BLaER1 (cell line): ENCODE measurements around the gene SLC25A42.
"Not testable (repeated sequence)": the region's sequence is repeated elsewhere in the genome, so short reads cannot be mapped to it uniquely, and the experiment has no call there.

ENCODE experiments used
- H3K27ac ChIP-seq: shearing (Covaris generic); formaldehyde crosslinking; 2 replicates; pipeline ENCODE4 v1.8.1; 2022
- H3K27me3 ChIP-seq: shearing (Covaris generic); formaldehyde crosslinking; 2 replicates; pipeline ENCODE4 v1.8.1; 2022
- H3K36me3 ChIP-seq: shearing (Covaris generic); formaldehyde crosslinking; 2 replicates; pipeline ENCODE4 v1.8.1; 2022
- H3K4me1 ChIP-seq: shearing (Covaris generic); formaldehyde crosslinking; 2 replicates; pipeline ENCODE4 v1.8.1; 2022
- H3K4me2 ChIP-seq: shearing (Covaris generic); formaldehyde crosslinking; 2 replicates; pipeline ENCODE4 v1.8.1; 2022
- H3K4me3 ChIP-seq: shearing (Covaris generic); formaldehyde crosslinking; 2 replicates; pipeline ENCODE4 v1.8.1; 2022
- H3K9ac ChIP-seq: shearing (Covaris generic); formaldehyde crosslinking; 2 replicates; pipeline ENCODE4 v1.8.1; 2022
- H3K9me3 ChIP-seq: shearing (Covaris generic); formaldehyde crosslinking; 2 replicates; pipeline ENCODE4 v1.8.1; 2022
- H4K20me1 ChIP-seq: shearing (Covaris generic); formaldehyde crosslinking; 2 replicates; pipeline ENCODE4 v1.8.1; 2022
- Cebpa-rat ChIP-seq: shearing (Covaris generic); IDR thresholded peaks from 2 replicates; pipeline ENCODE4 v1.8.1; 2022

Gene SLC25A42

GRCh38 chr19:19063183-19064097, at the start of gene SLC25A42:
Gene SLC25A42, plus strand, starts transcription at chr19:19063994. Its CDS starts 32,131 bp downstream, at chr19:19096125.
- Histone ChIP-seq H3K9me3 (no peaks in the 10 kb centered on the region), H3K27me3 (no peaks in the 10 kb centered on the region), H3K4me2 (peak within 1 kb of the TSS; percentile 97), H3K4me1 (peaks cover 53% of the 10 kb centered on the region), H3K36me3 (peaks cover 40% of the 10 kb centered on the region), H4K20me1 (no peaks in the 10 kb centered on the region), H3K27ac (peak within 1 kb of the TSS; percentile 76), H3K4me3 (peak within 1 kb of the TSS; percentile 81), H3K9ac (peak within 1 kb of the TSS; percentile 80)
- TF ChIP-seq Cebpa-rat = no peak

GRCh38 chr19:19021115-19021514, 42.7 kb upstream of the SLC25A42 start:
- Histone ChIP-seq H3K9ac (no peak overlapping the region), H3K27ac (no peak overlapping the region), H3K36me3 (peaks cover 94% of the 10 kb centered on the region), H3K4me3 (no peak overlapping the region), H4K20me1 (peaks cover 100% of the 10 kb centered on the region), H3K9me3 (no peaks in the 10 kb centered on the region), H3K4me2 (no peak overlapping the region), H3K4me1 (peaks cover 13% of the 10 kb centered on the region), H3K27me3 (no peaks in the 10 kb centered on the region)
- TF ChIP-seq Cebpa-rat = no peak

- Histone ChIP-seq H3K27me3 (no peaks in the 10 kb centered on the region), H3K9ac (0 out of 2 replicates have a peak overlapping the region, but pooled peaks have one; percentile 12), H3K9me3 (no peaks in the 10 kb centered on the region), H3K4me1 (peaks cover 13% of the 10 kb centered on the region), H3K4me2 (no peak overlapping the region), H3K4me3 (no peak overlapping the region), H3K36me3 (peaks cover 94% of the 10 kb centered on the region), H3K27ac (no peak overlapping the region), H4K20me1 (peaks cover 100% of the 10 kb centered on the region)
- no peak for TF ChIP-seq Cebpa-rat
Measured at GRCh38 chr19:19022380-19022961, 41.3 kb upstream of the SLC25A42 start.

- H3K27me3 ChIP-seq, H3K4me3 ChIP-seq, H3K27ac ChIP-seq, H3K9me3 ChIP-seq: not testable (repeated sequence)
- peaks cover 13% of the 10 kb centered on the region for H3K4me1 ChIP-seq
- H3K36me3 ChIP-seq = peaks cover 94% of the 10 kb centered on the region
- peak overlapping the region; percentile 12 for H3K9ac ChIP-seq
- H3K4me2 ChIP-seq = peak overlapping the region; percentile 6; the same call in 1 of the 2 replicates
- peaks cover 100% of the 10 kb centered on the region for H4K20me1 ChIP-seq
Measured at GRCh38 chr19:19023376-19023775, 40.4 kb upstream of the SLC25A42 start.

GRCh38 chr19:19025861-19026260, 37.9 kb upstream of the SLC25A42 start:
- Histone ChIP-seq H3K27ac (no peak overlapping the region), H3K9me3 (no peaks in the 10 kb centered on the region), H3K9ac (no peak overlapping the region), H3K4me1 (peaks cover 14% of the 10 kb centered on the region), H3K4me3 (no peak overlapping the region), H3K4me2 (no peak overlapping the region), H3K27me3 (no peaks in the 10 kb centered on the region), H3K36me3 (peaks cover 100% of the 10 kb centered on the region), H4K20me1 (peaks cover 94% of the 10 kb centered on the region)
- no peak for TF ChIP-seq Cebpa-rat

- Histone ChIP-seq H3K4me3 (no peak overlapping the region), H3K36me3 (peaks cover 100% of the 10 kb centered on the region), H3K27ac (no peak overlapping the region), H3K4me1 (peaks cover 20% of the 10 kb centered on the region), H3K9ac (peak overlapping the region; percentile 4; the same call in 1 of the 2 replicates), H3K9me3 (no peaks in the 10 kb centered on the region), H4K20me1 (peaks cover 94% of the 10 kb centered on the region), H3K27me3 (no peaks in the 10 kb centered on the region), H3K4me2 (no peak overlapping the region)
- TF ChIP-seq Cebpa-rat = no peak
Measured at GRCh38 chr19:19026299-19026971, 37.4 kb upstream of the SLC25A42 start.

GRCh38 chr19:19027228-19027627, 36.6 kb upstream of the SLC25A42 start:
- no peaks in the 10 kb centered on the region for H3K9me3 ChIP-seq
- H3K27me3 ChIP-seq = no peaks in the 10 kb centered on the region
- H4K20me1 ChIP-seq = peaks cover 94% of the 10 kb centered on the region
- no peak overlapping the region for H3K4me2 ChIP-seq
- H3K9ac ChIP-seq = no peak overlapping the region
- no peak overlapping the region for H3K27ac ChIP-seq
- peaks cover 97% of the 10 kb centered on the region for H3K36me3 ChIP-seq
- no peak overlapping the region for H3K4me3 ChIP-seq
- H3K4me1 ChIP-seq = peaks cover 27% of the 10 kb centered on the region
- no peak for TF ChIP-seq Cebpa-rat

GRCh38 chr19:19028526-19028925, 35.3 kb upstream of the SLC25A42 start:
- no peaks in the 10 kb centered on the region for H3K9me3 ChIP-seq
- peaks cover 18% of the 10 kb centered on the region for H3K4me1 ChIP-seq
- peaks cover 90% of the 10 kb centered on the region for H4K20me1 ChIP-seq
- TF ChIP-seq Cebpa-rat = no peak
- H3K27me3 ChIP-seq = no peaks in the 10 kb centered on the region
- H3K4me3 ChIP-seq = no peak overlapping the region
- H3K4me2 ChIP-seq = no peak overlapping the region
- no peak overlapping the region for H3K27ac ChIP-seq
- H3K36me3 ChIP-seq = peaks cover 84% of the 10 kb centered on the region
- peak overlapping the region; percentile 11; the same call in 1 of the 2 replicates for H3K9ac ChIP-seq

GRCh38 chr19:19031891-19032290, 31.9 kb upstream of the SLC25A42 start:
- H4K20me1 ChIP-seq = peaks cover 82% of the 10 kb centered on the region
- TF ChIP-seq Cebpa-rat = no peak
- H3K4me3 ChIP-seq = peak overlapping the region; percentile 88
- peak overlapping the region; percentile 84 for H3K4me2 ChIP-seq
- peaks cover 70% of the 10 kb centered on the region for H3K36me3 ChIP-seq
- H3K9ac ChIP-seq = peak overlapping the region; percentile 94
- no peaks in the 10 kb centered on the region for H3K27me3 ChIP-seq
- no peak overlapping the region for H3K27ac ChIP-seq
- peaks cover 3% of the 10 kb centered on the region; the same call in 1 of the 2 replicates for H3K9me3 ChIP-seq
- peaks cover 34% of the 10 kb centered on the region for H3K4me1 ChIP-seq
